Smooth muscle cell (in vitro differentiated cells): Measurements from ENCODE around the gene TFB1M. TPM values are rescaled to one million over a fixed set of nuclear protein-coding genes. Genes with fewer than 3 reads are reported as not detected.

ENCODE experiments used
- DNase-seq: peaks from one replicate; lab custom pipeline; 2025; ENCODE audit not compliant: unreplicated experiment; lab: John Stamatoyannopoulos, UW
- H2AFZ ChIP-seq: fragments of 200-600 bp; sonication (generic); 2 replicates; pipeline ENCODE4 v1.6.0; 2016; ENCODE audit warnings: antibody characterized with exemption, low read depth, mild to moderate bottlenecking
- H3F3A ChIP-seq: fragments of 200-600 bp; sonication (generic); 2 replicates; pipeline ENCODE4 v1.6.0; 2017; ENCODE audit warnings: antibody characterized with exemption, low read depth
- H3K27ac ChIP-seq: fragments of 200-600 bp; sonication (generic); 2 replicates; pipeline ENCODE4 v1.5.1; 2016; ENCODE audit warnings: low read depth, mild to moderate bottlenecking
- H3K27me3 ChIP-seq: fragments of 200-600 bp; sonication (generic); 2 replicates; pipeline ENCODE4 v1.6.1; 2016; ENCODE audit warnings: low read depth, mild to moderate bottlenecking
- H3K36me3 ChIP-seq: fragments of 200-600 bp; sonication (generic); 2 replicates; pipeline ENCODE4 v1.5.1; 2016; ENCODE audit warnings: low read depth
- H3K4me1 ChIP-seq: fragments of 200-600 bp; sonication (generic); 2 replicates; pipeline ENCODE4 v1.5.1; 2016; ENCODE audit warnings: low read depth
- H3K4me2 ChIP-seq: fragments of 200-600 bp; sonication (generic); 2 replicates; pipeline ENCODE4 v1.6.0; 2016; ENCODE audit warnings: mild to moderate bottlenecking
- H3K4me3 ChIP-seq: fragments of 200-600 bp; sonication (generic); 2 replicates; pipeline ENCODE4 v1.5.1; 2016; ENCODE audit warnings: mild to moderate bottlenecking
- H3K79me2 ChIP-seq: fragments of 200-600 bp; sonication (generic); 2 replicates; pipeline ENCODE4 v1.6.0; 2016; ENCODE audit warnings: low read depth, mild to moderate bottlenecking
- H3K9ac ChIP-seq: fragments of 200-600 bp; sonication (generic); 2 replicates; pipeline ENCODE4 v1.6.0; 2016; ENCODE audit warnings: low read depth
- H3K9me3 ChIP-seq: fragments of 200-600 bp; sonication (generic); replicated peaks from 2 replicates; pipeline ENCODE4 v1.5.1; 2016; ENCODE audit warnings: low read depth
- H4K20me1 ChIP-seq: fragments of 200-600 bp; sonication (generic); 2 replicates; pipeline ENCODE4 v1.6.0; 2016; ENCODE audit warnings: low read depth
- WGBS: methylation state at CpG from one replicate; pipeline ENCODE4 v1.1.7; 2016; ENCODE audit warnings: low lambda C conversion rate; 5-methylcytosine and 5-hydroxymethylcytosine counted together
- polyA plus RNA-seq: library from polyadenylated mRNA; unstranded; fragments of >200 nt; fragmentation: Nextera tagmentation; extraction: Ambion mirVana; gene quantifications from 2 replicates; pipeline ENCODE4 v1.2.1, GENCODE V29; 2016
- total RNA-seq: library from RNA; depleted of rRNA; stranded (reverse); fragments of >200 nt; gene quantifications from 2 replicates; pipeline ENCODE4 v1.2.3, GENCODE V29; 2014
- TF ChIP-seq, protein P1 (sequence below): fragments of 200-600 bp; sonication (generic); IDR thresholded peaks from 2 replicates; pipeline ENCODE4 v1.5.1; 2017; ENCODE audit warnings: borderline replicate concordance, mild to moderate bottlenecking, antibody characterized with exemption; ENCODE audit not compliant: insufficient read depth, poor library complexity, severe bottlenecking

The TFB1M gene
- total and polyA plus RNA-seq, 2 experiments from 2014 or later = 12.1 to 16.9 TPM

DNA sequence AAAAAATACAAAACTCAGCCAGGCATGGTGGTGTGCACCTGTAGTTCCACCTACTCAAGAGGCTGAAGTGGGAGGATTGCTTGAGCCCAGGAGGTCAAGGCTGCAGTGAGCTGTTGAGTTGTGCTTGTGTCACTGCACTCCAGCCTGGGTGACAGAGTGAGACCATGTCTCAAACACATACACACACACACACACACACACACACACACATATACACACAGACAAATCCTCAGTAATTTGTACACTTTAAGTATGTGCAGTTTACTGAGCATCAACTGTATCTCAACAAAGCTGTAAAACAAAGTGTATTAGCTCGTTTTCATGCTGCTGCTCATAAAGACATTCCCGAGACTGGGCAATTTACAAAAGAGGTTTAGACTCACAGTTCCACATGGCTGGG lies 7.3 kb downstream of the TFB1M start:
- H3K4me3 ChIP-seq = no peak overlapping the region
- H3K36me3 ChIP-seq = no peaks in the 10 kb centered on the region
- H3F3A ChIP-seq = no peaks in the 10 kb centered on the region
- no peak overlapping the region for H2AFZ ChIP-seq
- no peak overlapping the region for H3K27ac ChIP-seq
- no peaks in the 10 kb centered on the region for H3K27me3 ChIP-seq
- no peaks in the 10 kb centered on the region for H3K9me3 ChIP-seq
- no peak overlapping the region for H3K9ac ChIP-seq
- H4K20me1 ChIP-seq = no peaks in the 10 kb centered on the region
- H3K4me1 ChIP-seq = peaks cover 4% of the 10 kb centered on the region
- 80% methylated on average over 2 of the region's 2 CpGs for WGBS
- H3K79me2 ChIP-seq = peaks cover 2% of the 10 kb centered on the region
- TF ChIP-seq, protein P1, sequence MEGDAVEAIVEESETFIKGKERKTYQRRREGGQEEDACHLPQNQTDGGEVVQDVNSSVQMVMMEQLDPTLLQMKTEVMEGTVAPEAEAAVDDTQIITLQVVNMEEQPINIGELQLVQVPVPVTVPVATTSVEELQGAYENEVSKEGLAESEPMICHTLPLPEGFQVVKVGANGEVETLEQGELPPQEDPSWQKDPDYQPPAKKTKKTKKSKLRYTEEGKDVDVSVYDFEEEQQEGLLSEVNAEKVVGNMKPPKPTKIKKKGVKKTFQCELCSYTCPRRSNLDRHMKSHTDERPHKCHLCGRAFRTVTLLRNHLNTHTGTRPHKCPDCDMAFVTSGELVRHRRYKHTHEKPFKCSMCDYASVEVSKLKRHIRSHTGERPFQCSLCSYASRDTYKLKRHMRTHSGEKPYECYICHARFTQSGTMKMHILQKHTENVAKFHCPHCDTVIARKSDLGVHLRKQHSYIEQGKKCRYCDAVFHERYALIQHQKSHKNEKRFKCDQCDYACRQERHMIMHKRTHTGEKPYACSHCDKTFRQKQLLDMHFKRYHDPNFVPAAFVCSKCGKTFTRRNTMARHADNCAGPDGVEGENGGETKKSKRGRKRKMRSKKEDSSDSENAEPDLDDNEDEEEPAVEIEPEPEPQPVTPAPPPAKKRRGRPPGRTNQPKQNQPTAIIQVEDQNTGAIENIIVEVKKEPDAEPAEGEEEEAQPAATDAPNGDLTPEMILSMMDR = no peak
- H3K4me2 ChIP-seq = no peak overlapping the region
- no peak for DNase-seq

DNA sequence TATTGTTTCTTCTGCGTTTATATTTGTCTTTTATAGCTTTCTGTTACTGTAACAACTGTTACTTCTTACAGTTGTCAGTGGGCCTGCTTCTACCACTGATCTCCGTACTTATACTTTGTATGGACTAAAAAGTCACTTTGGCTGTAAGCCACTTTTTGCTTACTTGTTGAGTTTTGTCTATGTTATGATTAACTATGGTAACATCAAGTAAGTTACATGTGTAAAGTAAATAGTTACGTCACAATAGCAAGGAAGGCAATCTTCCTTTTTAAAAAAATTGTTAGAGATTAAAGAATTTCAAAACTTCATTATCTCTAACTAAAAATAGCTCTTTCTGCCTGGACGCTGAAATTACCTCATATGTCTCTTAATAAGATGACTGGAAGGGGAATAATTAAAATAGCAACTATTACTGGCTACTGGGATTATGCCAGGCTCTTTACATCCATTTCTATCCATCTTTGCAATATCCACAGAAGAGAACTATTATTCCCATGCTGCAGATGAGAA lies 10.9 kb downstream of the TFB1M start:
- no peak for DNase-seq
- Histone ChIP-seq H3K79me2 (peaks cover under 1% of the 10 kb centered on the region), H3K27me3 (no peaks in the 10 kb centered on the region), H3F3A (no peaks in the 10 kb centered on the region), H3K4me2 (no peak overlapping the region), H3K27ac (no peak overlapping the region), H3K9me3 (no peaks in the 10 kb centered on the region), H4K20me1 (no peaks in the 10 kb centered on the region), H3K4me3 (no peak overlapping the region), H2AFZ (no peak overlapping the region), H3K4me1 (peaks cover 9% of the 10 kb centered on the region), H3K36me3 (no peaks in the 10 kb centered on the region), H3K9ac (no peak overlapping the region)
- TF ChIP-seq, protein P1 = no peak
- WGBS = 67% methylated on average over 4 of the region's 4 CpGs

DNA sequence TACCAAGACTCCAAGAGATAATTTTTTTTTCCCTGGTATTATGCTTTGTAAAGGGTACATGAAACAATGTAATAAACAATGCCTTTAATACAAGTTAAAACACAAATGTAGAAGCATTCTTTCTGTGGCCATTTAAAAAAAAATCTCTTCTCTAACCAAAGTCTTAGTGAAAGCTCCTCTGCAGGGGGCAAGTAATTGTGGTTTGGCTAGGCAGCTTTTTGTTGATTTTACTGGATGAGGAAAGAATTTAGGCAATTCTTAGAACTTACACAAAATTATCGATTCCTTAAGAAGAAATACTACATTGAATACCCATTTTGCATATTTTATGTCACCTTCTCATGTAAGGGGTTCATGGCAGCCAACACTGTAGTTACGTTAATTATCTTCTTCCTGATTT lies 12.4 kb downstream of the TFB1M start:
- Histone ChIP-seq H3K4me2 (peak overlapping the region; percentile 4), H3K9ac (no peak overlapping the region), H3K27ac (no peak overlapping the region), H3K9me3 (no peaks in the 10 kb centered on the region), H3K36me3 (peaks cover 2% of the 10 kb centered on the region), H3K79me2 (no peaks in the 10 kb centered on the region), H3K4me3 (no peak overlapping the region), H3K4me1 (peaks cover 17% of the 10 kb centered on the region), H3F3A (no peaks in the 10 kb centered on the region), H3K27me3 (no peaks in the 10 kb centered on the region), H4K20me1 (no peaks in the 10 kb centered on the region), H2AFZ (no peak overlapping the region)
- 89% methylated on average over 2 of the region's 2 CpGs for WGBS
- DNase-seq = no peak
- TF ChIP-seq, protein P1 = no peak

DNA sequence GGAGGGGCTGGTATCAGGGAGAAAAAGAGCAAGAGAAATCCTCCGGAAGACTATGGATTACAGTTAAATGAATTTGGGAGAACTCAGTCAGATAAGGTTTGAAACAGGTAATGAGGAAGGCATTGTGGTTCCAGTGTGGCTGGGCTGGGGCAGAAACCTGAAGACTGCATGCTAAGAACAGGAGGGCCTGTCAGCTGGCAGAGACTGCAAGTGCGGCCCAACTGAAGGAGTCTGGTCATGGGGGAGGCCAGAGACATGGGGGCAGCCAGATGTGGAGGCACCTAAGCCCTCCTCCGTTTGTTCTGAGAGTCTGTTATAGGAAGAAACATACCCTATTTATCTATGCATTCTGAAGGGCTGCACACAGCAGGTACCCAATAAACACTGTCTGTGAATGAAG lies 16.6 kb downstream of the TFB1M start:
- H2AFZ ChIP-seq = no peak overlapping the region
- H3K27ac ChIP-seq = no peak overlapping the region
- no peaks in the 10 kb centered on the region for H4K20me1 ChIP-seq
- TF ChIP-seq, protein P1 = no peak
- H3K4me2 ChIP-seq = no peak overlapping the region
- 99% methylated on average over 3 of the region's 3 CpGs for WGBS
- no peaks in the 10 kb centered on the region for H3F3A ChIP-seq
- peaks cover 17% of the 10 kb centered on the region for H3K4me1 ChIP-seq
- H3K4me3 ChIP-seq = no peak overlapping the region
- DNase-seq = no peak
- H3K9ac ChIP-seq = no peak overlapping the region
- H3K79me2 ChIP-seq = no peaks in the 10 kb centered on the region
- H3K36me3 ChIP-seq = peaks cover 2% of the 10 kb centered on the region
- H3K9me3 ChIP-seq = no peaks in the 10 kb centered on the region
- H3K27me3 ChIP-seq = no peaks in the 10 kb centered on the region
